Measurements from ENCODE around the gene GNAI1. TPM values are rescaled to one million over a fixed set of nuclear protein-coding genes. Genes with fewer than 3 reads are reported as not detected.

GNAI1 gene
- total RNA-seq, 1 experiment from 2014 or later: 8.8 TPM

DNA sequence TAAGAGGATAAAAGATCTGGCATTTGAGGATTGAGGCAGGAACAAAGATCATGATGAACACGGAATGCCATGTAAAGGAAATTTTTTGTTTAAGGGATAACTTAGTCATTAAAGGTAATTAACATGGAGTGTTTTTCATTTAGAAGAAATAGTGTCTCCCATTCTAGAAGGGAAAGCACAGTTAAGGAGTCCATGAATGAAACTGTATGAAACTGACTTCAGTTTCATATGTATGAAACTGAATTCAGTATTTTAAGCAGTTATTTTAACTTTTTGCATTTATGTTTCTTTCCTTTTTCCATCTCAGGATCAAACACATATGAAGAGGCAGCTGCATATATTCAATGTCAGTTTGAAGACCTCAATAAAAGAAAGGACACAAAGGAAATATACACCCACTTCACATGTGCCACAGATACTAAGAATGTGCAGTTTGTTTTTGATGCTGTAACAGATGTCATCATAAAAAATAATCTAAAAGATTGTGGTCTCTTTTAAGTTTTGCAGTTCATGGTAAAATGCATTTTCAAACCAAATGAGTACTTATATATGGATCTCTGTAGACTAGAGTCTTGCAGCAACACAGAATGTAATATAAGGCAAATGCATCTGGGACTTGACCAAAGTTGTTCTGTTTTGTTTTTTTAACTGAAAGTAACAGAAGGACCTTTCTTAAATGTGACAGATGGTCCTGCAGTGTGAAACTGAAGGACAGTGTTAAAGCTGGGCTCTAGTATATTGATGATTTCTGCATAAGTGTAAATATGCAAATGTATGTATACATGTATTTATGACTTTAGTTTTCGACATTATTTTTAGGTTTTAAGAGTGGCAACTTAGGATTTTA lies 82.6 kb downstream of the GNAI1 start:
- Histone ChIP-seq H3K9me3 (no peaks in the 10 kb centered on the region), H3K4me3 (no peak overlapping the region), H3K27me3 (no peaks in the 10 kb centered on the region), H3K36me3 (no peaks in the 10 kb centered on the region)
- DNase-seq: no peak

DNA sequence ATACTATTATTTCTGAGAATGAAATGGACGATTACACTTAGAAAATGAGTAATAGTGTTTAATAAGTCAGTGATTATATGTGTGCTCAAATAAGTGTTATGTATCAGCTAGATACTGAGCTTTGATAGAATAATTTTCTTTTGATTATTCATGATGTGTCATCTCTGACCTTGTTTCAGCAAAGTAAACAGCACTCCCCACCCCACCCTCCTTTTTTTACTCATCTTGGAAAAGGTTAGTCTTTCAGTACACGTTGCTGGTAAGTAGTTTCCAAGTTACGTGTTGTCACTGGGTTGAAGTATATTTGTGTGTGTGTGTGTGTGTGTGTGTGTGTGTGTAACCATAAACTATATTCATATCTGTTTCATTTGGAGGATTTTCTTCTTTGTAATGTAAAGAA lies 84.1 kb downstream of the GNAI1 start:
- Histone ChIP-seq H3K36me3 (no peaks in the 10 kb centered on the region), H3K9me3 (no peaks in the 10 kb centered on the region; the same call in 1 of the 2 replicates), H3K4me3 (no peak overlapping the region), H3K27me3 (no peaks in the 10 kb centered on the region)
- DNase-seq: peak; percentile 14

DNA sequence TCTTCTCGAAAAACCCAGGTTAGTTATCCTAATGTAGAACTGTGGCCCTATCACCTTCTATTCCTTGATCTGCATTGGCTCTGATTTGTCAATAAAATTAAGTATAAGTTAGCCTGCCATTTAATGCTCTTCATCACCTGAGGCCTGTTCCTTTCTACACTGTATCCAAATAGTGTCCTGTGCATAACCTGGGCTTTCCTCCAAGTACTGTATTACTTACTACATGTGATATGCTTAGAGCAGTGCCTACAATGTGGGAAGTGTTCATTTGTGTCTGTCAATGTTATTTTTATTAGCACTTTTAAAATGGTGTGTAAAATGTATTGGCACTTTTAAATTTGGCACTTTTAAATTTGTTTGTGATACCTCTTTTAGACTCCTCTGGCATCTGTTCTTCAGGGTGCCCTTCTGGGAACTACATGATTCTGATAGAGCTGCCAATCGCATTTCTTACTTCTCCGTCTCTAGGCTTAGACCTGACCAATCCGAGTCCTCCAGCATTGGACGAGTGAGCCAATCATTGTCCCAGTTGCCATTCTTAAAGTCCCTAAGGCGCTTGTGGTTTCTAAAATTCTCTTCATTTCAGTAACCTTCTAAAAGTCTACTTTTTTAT lies 85.5 kb downstream of the GNAI1 start:
- DNase-seq: no peak
- Histone ChIP-seq H3K36me3 (no peaks in the 10 kb centered on the region), H3K27me3 (no peaks in the 10 kb centered on the region), H3K4me3 (no peak overlapping the region), H3K9me3 (no peaks in the 10 kb centered on the region; the same call in 1 of the 2 replicates)

DNA sequence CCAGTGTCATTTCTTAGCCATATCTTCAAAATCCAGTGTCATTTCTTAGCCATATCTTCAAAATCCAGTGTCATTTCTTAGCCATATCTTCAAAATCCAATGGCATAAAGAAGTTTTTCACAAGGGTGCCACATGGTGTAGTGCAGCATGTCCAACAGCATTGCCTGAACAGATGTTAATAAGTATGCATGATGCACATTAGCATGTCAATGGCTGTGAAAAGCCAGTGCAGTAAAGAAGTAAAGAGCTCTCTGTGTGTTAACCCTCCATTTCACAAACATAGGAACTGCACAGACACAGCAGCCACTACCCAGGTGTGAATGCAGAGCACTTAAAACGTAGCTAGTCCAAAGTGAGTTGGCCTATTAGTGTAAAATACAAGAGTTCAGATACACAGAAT lies 89.8 kb downstream of the GNAI1 start:
- Histone ChIP-seq H3K9me3 (no peaks in the 10 kb centered on the region; the same call in 1 of the 2 replicates), H3K27me3 (no peaks in the 10 kb centered on the region), H3K36me3 (no peaks in the 10 kb centered on the region), H3K4me3 (no peak overlapping the region)
- DNase-seq: no peak

DNA sequence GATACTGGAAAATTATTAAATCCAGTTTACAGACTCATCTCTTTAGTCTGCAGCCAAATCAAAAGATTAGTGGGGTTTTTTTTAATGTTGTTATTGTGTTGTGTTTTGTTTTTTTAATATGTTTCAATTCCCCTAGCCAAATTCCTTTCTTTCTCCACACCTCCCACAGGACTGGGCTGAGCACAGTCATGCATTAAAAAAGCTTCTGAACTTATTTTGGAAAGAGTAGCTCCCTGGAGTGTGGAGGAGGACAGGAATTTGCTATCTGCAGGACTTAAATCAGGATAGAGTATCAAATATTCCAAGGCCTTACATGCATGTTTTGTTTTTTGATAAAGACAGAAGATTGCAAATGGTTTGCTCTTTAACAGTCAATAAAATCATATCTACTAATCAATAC lies 90.7 kb downstream of the GNAI1 start:
- no peaks in the 10 kb centered on the region for H3K27me3 ChIP-seq
- H3K9me3 ChIP-seq: no peaks in the 10 kb centered on the region; the same call in 1 of the 2 replicates
- no peak for DNase-seq
- H3K36me3 ChIP-seq: no peaks in the 10 kb centered on the region
- no peak overlapping the region for H3K4me3 ChIP-seq

DNA sequence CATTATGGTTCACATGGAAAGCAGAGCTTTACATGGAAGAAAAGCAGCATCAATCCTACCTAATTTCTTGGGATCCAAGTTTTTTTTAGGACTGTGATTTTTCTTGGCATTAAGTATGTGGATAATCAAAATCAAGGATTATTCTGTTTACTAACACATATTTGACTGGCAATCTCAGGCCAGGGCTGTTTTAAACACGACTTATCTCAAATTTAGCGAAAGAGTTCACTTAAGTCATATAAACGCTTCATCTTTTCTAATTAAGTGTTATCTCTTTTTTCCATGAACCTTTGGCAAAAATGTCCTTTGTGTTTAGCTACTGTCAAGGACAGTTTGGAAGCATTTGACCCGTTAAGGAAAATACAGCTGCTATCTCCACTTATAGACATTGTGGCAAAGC lies 92.0 kb downstream of the GNAI1 start:
- DNase-seq: no peak
- H3K36me3 ChIP-seq: no peaks in the 10 kb centered on the region
- no peaks in the 10 kb centered on the region for H3K27me3 ChIP-seq

DNA sequence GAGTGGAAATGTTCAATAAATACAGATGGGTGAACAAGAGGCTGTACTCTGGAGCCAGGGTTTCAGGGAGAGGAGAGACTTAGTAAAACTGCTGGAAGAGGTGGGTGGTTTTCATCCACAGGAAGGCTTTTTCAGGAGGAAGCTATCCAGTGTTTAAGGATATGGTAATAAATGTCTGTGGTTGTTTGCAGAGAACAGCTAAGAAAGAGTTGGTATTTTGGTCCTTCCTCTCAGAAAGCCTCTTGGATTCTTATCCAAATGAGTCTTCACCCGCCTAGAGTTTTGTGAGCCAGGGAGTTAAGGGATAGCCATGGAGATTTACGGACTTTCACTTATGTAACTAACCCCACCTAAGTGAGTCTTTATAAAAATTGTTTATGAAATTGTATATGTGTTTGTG lies 95.7 kb downstream of the GNAI1 start:
- no peaks in the 10 kb centered on the region for H3K36me3 ChIP-seq
- no peaks in the 10 kb centered on the region for H3K27me3 ChIP-seq
- H3K9me3 ChIP-seq: no peaks in the 10 kb centered on the region
- no peak for DNase-seq
- H3K4me3 ChIP-seq: no peak overlapping the region

More for the DNA sequence above, 92.0 kb downstream of the GNAI1 start:
- no peaks in the 10 kb centered on the region; the same call in 1 of the 2 replicates for H3K9me3 ChIP-seq
- no peak overlapping the region for H3K4me3 ChIP-seq

DNA sequence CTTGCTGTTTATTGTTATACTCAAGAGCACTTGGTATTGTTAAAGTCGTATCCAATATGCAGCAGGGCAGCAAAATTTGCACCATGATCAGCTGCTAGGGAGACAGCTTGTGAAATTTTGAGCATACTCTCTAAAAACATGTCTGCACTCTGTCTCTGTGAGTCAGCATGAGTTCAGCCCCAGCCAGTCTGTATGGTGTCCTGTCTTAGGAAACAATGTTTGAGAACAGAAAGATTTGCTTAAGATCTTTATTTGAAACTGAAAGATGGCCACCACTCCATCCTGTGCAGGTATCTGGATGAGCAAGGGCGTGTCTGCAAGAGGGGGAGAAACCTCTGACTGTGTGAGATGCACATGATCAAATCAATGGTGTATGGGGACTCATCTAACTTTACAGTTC lies 97.1 kb downstream of the GNAI1 start:
- Histone ChIP-seq H3K9me3 (no peaks in the 10 kb centered on the region), H3K36me3 (no peaks in the 10 kb centered on the region), H3K27me3 (no peaks in the 10 kb centered on the region), H3K4me3 (no peak overlapping the region)
- DNase-seq: no peak

DNA sequence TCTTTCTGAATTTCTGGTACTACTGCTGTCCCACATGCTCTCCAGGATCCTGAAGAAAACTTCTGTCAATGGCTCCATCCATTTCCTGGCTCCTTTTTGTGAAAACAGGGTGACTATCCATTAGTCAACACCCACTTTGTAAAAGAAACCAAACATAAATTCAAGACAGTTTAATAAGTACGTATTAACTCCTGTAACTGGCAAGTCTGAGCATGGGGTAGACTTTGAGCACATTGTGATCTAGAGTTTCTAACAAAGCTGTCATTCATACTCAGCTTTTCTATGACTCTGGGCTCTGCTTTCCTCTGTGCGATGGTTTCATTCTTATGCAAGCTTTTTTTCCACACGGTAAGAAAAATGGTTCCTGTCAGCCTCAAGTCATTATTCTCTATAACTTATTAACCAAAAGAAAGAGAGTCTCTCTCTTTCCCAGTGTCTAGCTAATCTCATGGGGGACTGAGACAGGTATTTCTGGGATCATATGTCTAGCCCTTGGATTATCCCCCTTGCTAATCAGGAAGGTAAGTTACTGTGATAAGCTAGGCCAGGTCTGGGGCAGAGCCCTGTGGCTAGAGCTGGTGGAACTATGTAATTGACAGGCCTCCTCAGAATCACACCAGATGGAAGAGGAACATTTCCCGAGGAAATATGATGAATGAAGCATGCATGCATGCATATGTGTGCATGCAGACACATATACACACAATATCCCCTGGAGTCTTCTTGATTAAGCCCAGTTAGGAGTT lies 98.5 kb downstream of the GNAI1 start:
- Histone ChIP-seq H3K27me3 (no peaks in the 10 kb centered on the region), H3K4me3 (no peak overlapping the region), H3K9me3 (no peaks in the 10 kb centered on the region), H3K36me3 (no peaks in the 10 kb centered on the region)
- no peak for DNase-seq

DNA sequence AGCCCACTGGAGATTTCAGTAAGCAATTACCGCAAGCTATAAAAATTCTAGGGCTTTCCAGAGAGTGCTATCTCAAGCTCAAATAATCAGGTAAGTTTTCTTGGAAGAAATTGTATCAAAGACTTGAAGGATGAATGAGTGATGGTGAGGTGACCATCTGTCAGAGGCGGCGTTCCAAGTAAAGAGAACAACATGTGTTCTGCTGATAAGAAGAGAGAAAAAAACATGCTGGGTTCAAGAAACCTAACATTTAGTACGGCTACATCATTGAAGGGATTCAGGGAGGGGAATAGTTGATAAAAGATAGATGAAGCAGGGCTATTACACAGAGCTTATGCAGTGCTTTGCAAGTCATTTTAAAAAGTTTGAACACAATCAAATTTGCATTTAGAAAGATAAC lies 100.7 kb downstream of the GNAI1 start:
- H3K36me3 ChIP-seq: no peaks in the 10 kb centered on the region
- H3K4me3 ChIP-seq: no peak overlapping the region
- no peaks in the 10 kb centered on the region for H3K9me3 ChIP-seq
- no peaks in the 10 kb centered on the region for H3K27me3 ChIP-seq
- no peak for DNase-seq

DNA sequence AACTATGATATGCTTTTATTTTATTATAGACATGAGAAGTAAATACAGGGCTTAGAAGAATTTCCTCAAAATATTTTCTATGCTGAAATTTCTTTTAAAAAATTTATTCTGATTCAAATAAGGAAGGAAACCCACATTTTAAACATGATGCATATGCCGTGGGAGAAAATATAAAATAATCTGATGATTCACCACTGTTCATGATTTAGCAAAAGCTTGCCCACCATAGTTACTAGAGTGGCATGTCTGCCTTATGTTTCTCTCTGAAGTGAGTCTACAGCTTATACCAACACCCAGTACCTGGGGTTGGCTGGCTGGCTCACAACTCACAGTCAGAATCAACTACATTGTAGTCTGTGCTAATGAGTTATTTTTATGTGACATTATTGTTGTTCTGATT lies 102.0 kb downstream of the GNAI1 start:
- Histone ChIP-seq H3K27me3 (no peaks in the 10 kb centered on the region), H3K4me3 (no peak overlapping the region), H3K36me3 (no peaks in the 10 kb centered on the region), H3K9me3 (no peaks in the 10 kb centered on the region)
- DNase-seq: no peak

DNA sequence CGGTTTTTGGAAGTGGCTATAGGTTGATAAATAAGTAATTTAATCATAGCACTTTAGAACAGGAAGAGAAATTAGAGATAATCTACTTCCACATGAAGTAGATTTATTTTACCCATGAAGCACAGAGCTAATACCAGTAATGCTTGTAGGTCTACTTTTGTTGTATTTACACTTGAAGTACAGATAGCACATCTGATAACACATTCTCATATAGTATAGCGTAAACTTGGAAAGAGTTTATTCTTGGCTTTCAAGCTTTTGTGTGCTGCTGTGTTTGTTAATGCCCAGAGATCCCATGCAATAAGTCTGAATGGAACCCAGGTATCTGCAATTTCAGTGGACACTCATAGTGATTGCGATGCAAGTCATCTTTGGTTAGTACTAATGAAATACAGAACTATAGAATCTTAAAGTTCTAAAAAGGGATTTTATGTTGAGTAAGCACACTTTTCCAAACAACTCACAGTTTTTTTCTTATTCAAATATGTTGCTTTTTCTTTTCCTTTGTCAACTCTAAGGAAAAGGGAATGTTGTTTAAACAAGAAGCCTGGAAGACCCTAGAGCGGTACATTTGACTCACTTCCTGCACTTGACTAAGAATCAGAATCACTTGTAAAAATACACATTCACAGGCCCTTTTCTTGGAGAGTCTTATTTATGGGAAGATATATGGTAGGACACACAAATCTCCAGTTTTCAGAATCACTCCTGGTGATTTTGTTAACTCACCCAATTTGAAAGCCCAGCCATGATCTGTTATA lies 105.8 kb downstream of the GNAI1 start:
- H3K27me3 ChIP-seq: no peaks in the 10 kb centered on the region
- no peak overlapping the region for H3K4me3 ChIP-seq
- no peak for DNase-seq
- H3K36me3 ChIP-seq: no peaks in the 10 kb centered on the region
- no peaks in the 10 kb centered on the region for H3K9me3 ChIP-seq

DNA sequence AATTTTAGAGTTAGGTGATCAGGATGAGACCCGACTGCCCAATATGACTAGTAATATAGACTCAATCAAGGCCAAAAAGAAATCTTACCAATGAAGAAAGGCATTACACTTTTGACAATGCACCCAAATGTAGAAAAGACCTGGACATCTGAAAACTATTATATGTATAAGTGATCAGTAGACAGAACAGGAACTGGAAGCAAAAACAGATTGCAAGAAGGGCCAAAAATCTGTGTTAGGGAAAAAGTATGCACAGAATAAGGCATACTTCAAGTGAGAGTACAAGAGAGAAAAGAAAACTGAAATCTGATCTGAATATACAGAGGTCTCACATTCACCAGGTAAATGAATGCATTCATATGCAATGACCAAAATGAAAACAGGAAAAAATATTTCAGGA lies 107.0 kb downstream of the GNAI1 start:
- H3K36me3 ChIP-seq: no peaks in the 10 kb centered on the region
- H3K27me3 ChIP-seq: no peaks in the 10 kb centered on the region
- no peak overlapping the region for H3K4me3 ChIP-seq
- H3K9me3 ChIP-seq: no peaks in the 10 kb centered on the region
- DNase-seq: no peak

DNA sequence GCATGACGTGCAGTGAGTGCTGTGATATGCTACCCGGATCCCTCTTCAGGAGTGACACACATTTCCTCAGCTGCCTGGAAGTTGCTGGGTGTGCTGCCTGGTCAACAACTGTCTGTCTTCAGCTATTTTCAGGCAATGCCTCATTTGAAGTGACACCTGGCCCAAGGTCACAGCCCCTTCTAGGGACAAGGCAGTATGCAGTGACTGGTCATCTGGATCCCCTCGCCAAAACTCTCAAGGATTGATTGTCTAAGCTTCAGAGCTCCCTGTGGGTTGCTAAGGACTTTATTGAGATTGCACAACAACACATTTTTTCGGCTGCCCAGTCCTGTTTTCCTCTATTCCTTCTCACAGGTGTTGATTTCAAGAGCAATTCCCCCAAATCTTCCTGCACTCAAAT lies 108.8 kb downstream of the GNAI1 start:
- Histone ChIP-seq H3K27me3 (no peaks in the 10 kb centered on the region), H3K4me3 (no peak overlapping the region), H3K9me3 (no peaks in the 10 kb centered on the region), H3K36me3 (no peaks in the 10 kb centered on the region)
- DNase-seq: no peak

DNA sequence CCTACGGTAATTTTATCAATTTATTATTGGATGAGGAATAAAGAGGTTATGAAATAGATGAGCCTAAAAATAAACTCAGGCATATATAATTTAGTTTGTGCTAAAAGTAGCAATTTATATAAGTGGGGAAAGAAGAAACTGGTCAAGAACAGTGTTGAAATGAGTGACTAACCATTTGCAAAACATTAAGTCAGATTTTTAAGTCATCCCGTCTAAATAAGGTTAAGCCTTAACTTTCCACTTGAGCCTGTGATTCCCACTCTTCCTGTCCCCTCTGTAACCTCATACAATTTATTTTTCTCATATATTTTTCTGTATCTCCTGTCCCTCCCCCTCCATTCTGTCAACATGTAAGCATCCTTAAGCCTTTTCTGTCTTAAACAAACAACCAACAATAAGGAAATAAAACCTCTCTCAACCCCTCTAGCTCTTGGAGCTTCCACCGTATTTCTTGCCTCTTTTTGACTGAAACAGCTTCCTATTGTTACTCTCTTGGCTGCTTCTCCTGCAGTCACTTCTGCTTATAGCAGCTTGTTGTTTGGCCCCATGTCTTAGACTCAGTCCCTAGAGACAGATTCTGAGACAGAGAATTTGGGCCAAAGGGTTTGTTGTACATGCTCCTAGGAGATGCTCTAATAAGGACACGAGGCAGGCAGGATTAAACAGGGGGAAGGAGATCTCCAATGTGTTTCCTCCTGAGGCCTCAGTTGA lies 109.7 kb downstream of the GNAI1 start:
- H3K4me3 ChIP-seq: no peak overlapping the region
- no peak for DNase-seq
- no peaks in the 10 kb centered on the region for H3K9me3 ChIP-seq
- no peaks in the 10 kb centered on the region for H3K27me3 ChIP-seq
- no peaks in the 10 kb centered on the region for H3K36me3 ChIP-seq

DNA sequence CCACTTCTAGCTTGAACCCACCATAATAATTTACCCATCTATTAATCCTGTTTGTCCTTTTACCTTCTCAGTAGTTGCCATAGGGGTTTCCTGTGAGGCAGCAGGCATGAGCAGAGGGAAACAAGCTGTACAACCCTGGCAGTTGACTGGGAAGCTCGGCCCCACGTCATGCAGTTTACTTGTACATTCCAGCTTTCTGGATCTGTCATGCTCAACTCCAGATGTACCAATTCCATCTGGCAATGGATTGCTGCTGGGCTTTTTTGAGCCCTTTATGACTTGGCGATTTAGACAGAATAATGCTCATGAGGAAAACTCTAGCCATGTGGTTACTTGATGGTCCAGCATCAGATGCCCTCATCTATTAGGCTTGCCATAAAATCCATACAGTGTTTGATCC lies 112.5 kb downstream of the GNAI1 start:
- Histone ChIP-seq H3K36me3 (no peaks in the 10 kb centered on the region), H3K4me3 (no peak overlapping the region), H3K9me3 (no peaks in the 10 kb centered on the region), H3K27me3 (no peaks in the 10 kb centered on the region)
- DNase-seq: no peak

All from MG63 (cell line).